ENCODE results near the gene P2RY6. TPM values are rescaled to one million over a fixed set of nuclear protein-coding genes. Genes with fewer than 3 reads are reported as not detected.

Gene P2RY6
- total RNA-seq, 4 donors from 2014 or later, result 0.46 to 0.81 TPM; not detected in 2

DNA sequence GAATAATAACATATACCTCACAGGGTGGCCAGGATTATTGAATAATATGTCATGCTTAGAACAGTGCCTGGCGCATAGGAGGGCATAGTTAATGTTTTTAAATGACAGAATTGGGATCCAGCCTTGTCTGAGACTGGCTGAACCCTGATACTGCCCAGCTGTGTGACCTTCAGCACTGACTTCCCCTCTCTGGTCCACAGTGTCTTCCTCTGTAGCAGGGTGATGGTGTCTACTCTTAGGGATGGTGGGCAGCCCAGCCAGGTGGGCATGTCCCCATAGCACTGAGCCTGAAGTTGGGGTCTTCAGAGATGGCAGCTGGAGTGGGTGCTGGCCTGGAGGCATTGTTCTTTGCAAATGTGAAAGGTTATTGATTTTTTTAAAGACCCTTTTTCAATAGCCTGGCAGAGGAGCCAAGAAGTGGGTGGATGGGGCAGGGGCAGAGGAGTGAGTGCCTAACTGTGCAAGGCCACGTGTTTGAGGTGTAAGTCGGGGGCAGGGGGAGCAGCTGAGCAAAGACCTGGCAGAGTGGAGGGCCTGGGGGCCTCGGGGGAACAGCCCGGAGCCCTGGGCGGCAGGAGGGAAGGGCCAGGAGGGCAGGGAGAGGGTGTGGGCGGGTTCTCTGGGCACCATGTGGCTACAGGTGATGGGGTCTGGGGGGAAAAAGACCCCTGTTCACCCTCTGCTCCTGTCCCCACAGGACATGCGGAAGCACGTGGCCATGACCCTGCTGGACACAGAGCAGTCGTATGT, 74.2 kb downstream of the P2RY6 start:
- TF ChIP-seq POLR2A (IDR thresholded peaks at IDR 0.05) (no peak), CTCF (IDR thresholded peaks at IDR 0.05) (no peak)
- no peak for DNase-seq (ENCODE audit: low spot score in 2 of 2)
- no peak overlapping the region for H3K4me3 ChIP-seq (ENCODE audit: low read depth, poor library complexity, severe bottlenecking)
- intact Hi-C loops (cut with DNase I; ENCODE audit: low total_unique reads), result no loop called here
- 85% methylated on average over 10 of the region's 10 CpGs for WGBS, 2 donors

DNA sequence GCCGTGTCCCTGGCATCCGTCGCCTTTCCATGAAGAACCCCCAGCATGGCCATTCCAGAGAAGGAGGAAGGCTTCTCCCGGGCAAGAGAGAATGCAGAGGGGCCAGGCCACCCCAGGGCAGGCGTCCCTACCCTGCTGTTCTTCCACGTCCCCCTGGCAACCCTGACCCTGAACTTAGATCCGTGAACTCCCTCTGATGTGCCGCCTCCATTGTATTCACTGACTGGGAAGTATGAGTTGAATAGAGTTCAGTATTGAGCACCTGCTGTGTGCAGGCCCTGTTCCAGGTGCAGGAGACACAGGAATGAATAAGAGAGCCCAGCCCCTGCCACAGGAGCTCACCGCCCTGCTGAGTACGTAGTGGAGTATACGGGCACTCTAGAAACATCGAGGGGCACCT, 74.9 kb downstream of the P2RY6 start:
- 84 to 93% methylated on average over 12 of the region's 12 CpGs for WGBS, 2 donors
- no peak overlapping the region for H3K4me3 ChIP-seq (ENCODE audit: low read depth, poor library complexity, severe bottlenecking)
- TF ChIP-seq CTCF (IDR thresholded peaks at IDR 0.05) (no peak), POLR2A (IDR thresholded peaks at IDR 0.05) (no peak)
- intact Hi-C loops (cut with DNase I; ENCODE audit: low total_unique reads), result no loop called here
- no peak for DNase-seq (ENCODE audit: low spot score in 2 of 2)

Other genes starting within 250 kb of the P2RY6 start
- gene FCHSD2, start 130.0 kb upstream of the P2RY6 start, total RNA-seq, result 10 to 100 TPM in 1 of 4 donors, 1 to 10 TPM in 3; 6.7 to 14.7 (median 8.5) TPM
- 1 to 10 TPM; 3.2 to 8.7 (median 5.1) TPM for gene P2RY2, start 54.1 kb upstream of the P2RY6 start, total RNA-seq
- 10 to 100 TPM; 10.2 to 18.8 (median 14.7) TPM for gene ARHGEF17, start 35.9 kb downstream of the P2RY6 start, total RNA-seq
- gene RELT, start 104.1 kb downstream of the P2RY6 start, total RNA-seq, result 1 to 10 TPM; 2.1 to 4.8 (median 4.4) TPM

Data from lower leg skin (tissue), 4 donors.